ENCODE results near the gene KCNK15. TPM values are rescaled to one million over a fixed set of nuclear protein-coding genes. Genes with fewer than 3 reads are reported as not detected.

Gene KCNK15
- total RNA-seq, 1 experiment from 2014 or later = 0.33 TPM

DNA sequence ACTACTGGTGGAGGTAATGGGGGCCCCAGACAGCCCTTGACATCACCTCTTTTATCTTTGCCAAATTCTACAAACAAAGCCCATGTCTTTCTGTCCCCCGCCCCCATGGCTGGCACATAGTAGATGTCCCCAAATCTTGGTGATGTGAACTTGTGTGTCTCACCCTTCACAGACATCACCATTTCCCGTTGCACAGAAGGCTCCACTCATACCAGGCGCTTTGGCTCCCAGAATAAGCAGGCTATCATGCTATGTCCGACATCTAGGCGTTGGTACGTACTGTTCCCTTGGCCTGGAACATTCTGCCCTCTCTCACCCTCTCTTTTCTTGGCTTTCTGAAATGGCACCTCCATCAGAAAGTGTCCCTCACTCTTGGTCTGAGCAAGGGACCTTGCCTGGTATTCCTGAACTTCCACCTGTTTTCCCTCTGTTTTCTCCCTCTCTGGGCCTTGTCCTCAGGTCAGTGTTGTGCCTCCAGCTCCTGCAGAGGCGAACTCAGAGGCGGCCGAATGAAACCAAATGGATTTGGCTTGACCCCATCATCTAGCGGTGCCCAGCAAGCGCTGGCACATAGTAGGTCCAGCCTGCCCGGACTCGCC, 31.5 kb upstream of the KCNK15 start:
- Histone ChIP-seq H2AK5ac (ENCODE audit: insufficient read length, low read length) (no peak overlapping the region), H3K4me1 (ENCODE audit: insufficient read depth, low read length) (no peaks in the 10 kb centered on the region), H3K27ac (ENCODE audit: insufficient read length, low read depth, low read length) (no peak overlapping the region), H3K79me1 (ENCODE audit: insufficient read depth, low read depth, low read length, poor library complexity, severe bottlenecking) (no peaks in the 10 kb centered on the region), H2BK12ac (ENCODE audit: insufficient read length, low read depth, low read length) (no peak overlapping the region), H3K4ac (ENCODE audit: low read depth, low read length) (no peak overlapping the region), H2BK15ac (ENCODE audit: low read depth, low read length) (no peak overlapping the region), H3K9me3 (ENCODE audit: control insufficient read depth, low read depth, low read length) (no peaks in the 10 kb centered on the region), H3K9ac (ENCODE audit: extremely low read depth, insufficient read length, low read length) (no peak overlapping the region), H2BK120ac (ENCODE audit: low read depth, low read length, poor library complexity, severe bottlenecking) (no peak overlapping the region), H4K20me1 (ENCODE audit: control insufficient read depth, insufficient read depth, insufficient read length) (no peaks in the 10 kb centered on the region), H3K18ac (ENCODE audit: insufficient read length, low read depth, low read length) (no peak overlapping the region), H3K79me2 (ENCODE audit: insufficient read depth, low read length) (no peaks in the 10 kb centered on the region), H3K23me2 (ENCODE audit: insufficient read length, low read depth, low read length, poor library complexity, severe bottlenecking) (no peaks in the 10 kb centered on the region), H3K27me3 (ENCODE audit: insufficient read depth, low read length) (no peaks in the 10 kb centered on the region), H2BK20ac (ENCODE audit: low read depth, low read length, poor library complexity, severe bottlenecking) (no peak overlapping the region), H4K8ac (replicated peaks; ENCODE audit: insufficient read length, low read depth, low read length) (no peak overlapping the region), H3K56ac (ENCODE audit: insufficient read length, low read depth, low read length) (no peak overlapping the region), H4K5ac (ENCODE audit: insufficient read length, low read depth, low read length) (no peak overlapping the region), H3K23ac (ENCODE audit: insufficient read length, low read depth, low read length) (no peak overlapping the region), H2AFZ (ENCODE audit: low read length) (no peak overlapping the region), H4K91ac (ENCODE audit: insufficient read length, low read depth, low read length) (no peak overlapping the region), H3T11ph (ENCODE audit: low read length) (no peak overlapping the region), H3K4me2 (ENCODE audit: insufficient read depth, insufficient read length, low read length) (no peak overlapping the region), H2BK5ac (ENCODE audit: insufficient read length, low read length) (no peak overlapping the region), H3K14ac (ENCODE audit: insufficient read depth, low read length) (no peak overlapping the region)
- H3K27me3 Mint-ChIP-seq (ENCODE audit: low read depth) = no peaks in the 10 kb centered on the region; the same call in 1 of the 2 replicates
- H3K9me3 Mint-ChIP-seq = no peaks in the 10 kb centered on the region
- H3K27ac Mint-ChIP-seq = peak overlapping the region in 1 of 3 experiments; percentile 22; a peak in 3 of 7 replicates
- TF ChIP-seq, protein P1, sequence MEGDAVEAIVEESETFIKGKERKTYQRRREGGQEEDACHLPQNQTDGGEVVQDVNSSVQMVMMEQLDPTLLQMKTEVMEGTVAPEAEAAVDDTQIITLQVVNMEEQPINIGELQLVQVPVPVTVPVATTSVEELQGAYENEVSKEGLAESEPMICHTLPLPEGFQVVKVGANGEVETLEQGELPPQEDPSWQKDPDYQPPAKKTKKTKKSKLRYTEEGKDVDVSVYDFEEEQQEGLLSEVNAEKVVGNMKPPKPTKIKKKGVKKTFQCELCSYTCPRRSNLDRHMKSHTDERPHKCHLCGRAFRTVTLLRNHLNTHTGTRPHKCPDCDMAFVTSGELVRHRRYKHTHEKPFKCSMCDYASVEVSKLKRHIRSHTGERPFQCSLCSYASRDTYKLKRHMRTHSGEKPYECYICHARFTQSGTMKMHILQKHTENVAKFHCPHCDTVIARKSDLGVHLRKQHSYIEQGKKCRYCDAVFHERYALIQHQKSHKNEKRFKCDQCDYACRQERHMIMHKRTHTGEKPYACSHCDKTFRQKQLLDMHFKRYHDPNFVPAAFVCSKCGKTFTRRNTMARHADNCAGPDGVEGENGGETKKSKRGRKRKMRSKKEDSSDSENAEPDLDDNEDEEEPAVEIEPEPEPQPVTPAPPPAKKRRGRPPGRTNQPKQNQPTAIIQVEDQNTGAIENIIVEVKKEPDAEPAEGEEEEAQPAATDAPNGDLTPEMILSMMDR (conservative IDR thresholded peaks at IDR 0.05) = no peak
- no peaks in the 10 kb centered on the region for H3K36me3 Mint-ChIP-seq (ENCODE audit: insufficient read depth in 1 of 3, low read depth in 3 of 3)
- H3K4me1 Mint-ChIP-seq = no peaks in the 10 kb centered on the region
- no peak overlapping the region for H3K4me3 Mint-ChIP-seq
- no CpG with 5 or more reads among the region's 13 CpGs for WGBS (ENCODE audit: extremely low coverage, insufficient read length, low lambda C conversion rate)
- DNase-seq = no peak
